Neural cell (in vitro differentiated cells): ENCODE results near the gene CDC25B.

Experiments
- CTCF ChIP-seq: fragments of 450-650 bp; IDR thresholded peaks from 2 replicates; pipeline ENCODE4 v1.5.1; 2014; ENCODE audit warnings: antibody characterized with exemption, mild to moderate bottlenecking, moderate library complexity; ENCODE audit not compliant: poor library complexity, severe bottlenecking
- EP300 ChIP-seq: fragments of 450-650 bp; conservative IDR thresholded peaks from 2 replicates; pipeline ENCODE4 v1.6.1; 2014; ENCODE audit warnings: antibody characterized with exemption, mild to moderate bottlenecking, moderate library complexity; ENCODE audit not compliant: poor library complexity, severe bottlenecking
- MXI1 ChIP-seq: fragments of 450-650 bp; conservative IDR thresholded peaks from 2 replicates; pipeline ENCODE4 v1.6.1; 2014; ENCODE audit warnings: antibody characterized with exemption, mild to moderate bottlenecking; ENCODE audit not compliant: poor library complexity, severe bottlenecking
- POLR2AphosphoS5 ChIP-seq: IDR thresholded peaks from 2 replicates; pipeline ENCODE4 v1.6.1; 2012
- RAD21 ChIP-seq: fragments of 450-650 bp; conservative IDR thresholded peaks from 2 replicates; pipeline ENCODE4 v1.6.1; 2014; ENCODE audit warnings: antibody characterized with exemption, mild to moderate bottlenecking, moderate library complexity
- TAF1 ChIP-seq: IDR thresholded peaks from 2 replicates; pipeline ENCODE4 v1.6.1; 2012; ENCODE audit warnings: low read depth

GRCh38 chr20:3819411-3820047 is 23.4 kb downstream of the CDC25B start:
- TF ChIP-seq CTCF, result no peak
- TF ChIP-seq TAF1, result no peak
- no peak for TF ChIP-seq RAD21
- no peak for TF ChIP-seq MXI1
- TF ChIP-seq POLR2AphosphoS5, result no peak
- TF ChIP-seq EP300, result no peak
